ENCODE results near the gene LRP1B. TPM values are rescaled to one million over a fixed set of nuclear protein-coding genes. Genes with fewer than 3 reads are reported as not detected.

LRP1B gene
- total RNA-seq, 2 donors from 2014 or later = 0.79 to 1.8 TPM

DNA sequence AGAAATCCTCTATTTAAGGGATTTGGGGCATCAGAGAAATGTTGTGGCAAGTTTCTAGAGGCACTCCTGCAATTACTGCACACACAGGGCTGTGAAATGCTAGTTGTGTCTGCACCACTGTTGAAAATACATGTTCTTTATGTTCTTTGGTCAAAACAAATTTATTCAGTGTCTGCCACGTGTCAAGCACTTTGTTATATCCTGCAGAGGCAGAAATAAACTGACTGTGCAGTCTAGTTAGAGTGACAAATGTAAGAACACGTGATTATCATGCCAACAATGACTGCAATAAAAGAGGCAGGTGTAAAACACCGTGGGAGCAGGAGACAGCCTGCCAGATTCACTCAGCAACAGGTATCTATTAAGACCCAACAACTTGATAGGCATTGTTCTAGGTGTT is 423.3 kb downstream of the LRP1B start:
- Histone ChIP-seq H3K9me3 (ENCODE audit: control insufficient read depth, low read length) (no peaks in the 10 kb centered on the region), H3K27me3 (ENCODE audit: control insufficient read depth, insufficient read depth, low read length, poor library complexity, severe bottlenecking) (no peaks in the 10 kb centered on the region), H3K27ac (ENCODE audit: low read depth, low read length) (no peak overlapping the region), H3K4me1 (ENCODE audit: control insufficient read depth, insufficient read depth, low read length) (no peaks in the 10 kb centered on the region), H3K36me3 (ENCODE audit: control insufficient read depth, insufficient read depth, low read length) (no peaks in the 10 kb centered on the region), H3K9ac (ENCODE audit: extremely low read depth, low read length, poor library complexity, severe bottlenecking) (no peak overlapping the region), H3K4me3 (ENCODE audit: low read length) (no peak overlapping the region)
- no peak for TF ChIP-seq CTCF (conservative IDR thresholded peaks at IDR 0.05)
- no peak overlapping the region for H3K4me3 Mint-ChIP-seq
- 86 to 95% methylated on average over 2 to 3 of the region's 3 CpGs for WGBS, 2 experiments (ENCODE audit: insufficient coverage in 1 of 2, insufficient read length in 1 of 2)
- H3K4me1 Mint-ChIP-seq = peaks cover 13% of the 10 kb centered on the region
- no peaks in the 10 kb centered on the region for H3K36me3 Mint-ChIP-seq (ENCODE audit: low read depth)
- DNase-seq = no peak
- no peak overlapping the region for H3K27ac Mint-ChIP-seq
- no peaks in the 10 kb centered on the region for H3K27me3 Mint-ChIP-seq (ENCODE audit: insufficient read depth)
- no peaks in the 10 kb centered on the region for H3K9me3 Mint-ChIP-seq

- Histone ChIP-seq H3K27me3 (ENCODE audit: control insufficient read depth, insufficient read depth, low read length, poor library complexity, severe bottlenecking) (no peaks in the 10 kb centered on the region), H3K9me3 (ENCODE audit: control insufficient read depth, low read length) (no peaks in the 10 kb centered on the region), H3K36me3 (ENCODE audit: control insufficient read depth, insufficient read depth, low read length) (no peaks in the 10 kb centered on the region), H3K27ac (ENCODE audit: low read depth, low read length) (no peak overlapping the region), H3K4me1 (ENCODE audit: control insufficient read depth, insufficient read depth, low read length) (no peaks in the 10 kb centered on the region), H3K9ac (ENCODE audit: extremely low read depth, low read length, poor library complexity, severe bottlenecking) (no peak overlapping the region), H3K4me3 (ENCODE audit: low read length) (no peak overlapping the region)
- H3K27ac Mint-ChIP-seq = no peak overlapping the region
- H3K27me3 Mint-ChIP-seq (ENCODE audit: insufficient read depth) = no peaks in the 10 kb centered on the region
- H3K9me3 Mint-ChIP-seq = no peaks in the 10 kb centered on the region
- no peak for TF ChIP-seq CTCF (conservative IDR thresholded peaks at IDR 0.05)
- no peaks in the 10 kb centered on the region for H3K36me3 Mint-ChIP-seq (ENCODE audit: low read depth)
- peaks cover 15% of the 10 kb centered on the region for H3K4me1 Mint-ChIP-seq
- WGBS, 2 experiments (ENCODE audit: insufficient coverage in 1 of 2, insufficient read length in 1 of 2) = 95 to 100% methylated on average over 1 to 2 of the region's 2 CpGs
- no peak overlapping the region for H3K4me3 Mint-ChIP-seq
- DNase-seq = no peak
These were observed 426.3 kb downstream of the LRP1B start for GRCh38 chr2:141704541-141704940.

- no peaks in the 10 kb centered on the region for H3K9me3 ChIP-seq (ENCODE audit: control insufficient read depth, low read length)
- H3K27me3 ChIP-seq (ENCODE audit: control insufficient read depth, insufficient read depth, low read length, poor library complexity, severe bottlenecking) = no peaks in the 10 kb centered on the region
- no peak for DNase-seq
- H3K27me3 Mint-ChIP-seq (ENCODE audit: insufficient read depth) = no peaks in the 10 kb centered on the region
- no peaks in the 10 kb centered on the region for H3K36me3 Mint-ChIP-seq (ENCODE audit: low read depth)
- no peak for TF ChIP-seq CTCF (conservative IDR thresholded peaks at IDR 0.05)
- peaks cover 15% of the 10 kb centered on the region for H3K4me1 Mint-ChIP-seq
- no peaks in the 10 kb centered on the region for H3K4me1 ChIP-seq (ENCODE audit: control insufficient read depth, insufficient read depth, low read length)
- no peak overlapping the region for H3K9ac ChIP-seq (ENCODE audit: extremely low read depth, low read length, poor library complexity, severe bottlenecking)
- WGBS, 2 experiments (ENCODE audit: insufficient coverage in 1 of 2, insufficient read length in 1 of 2) = 72 to 100% methylated on average over 2 to 3 of the region's 3 CpGs
- no peaks in the 10 kb centered on the region for H3K36me3 ChIP-seq (ENCODE audit: control insufficient read depth, insufficient read depth, low read length)
- H3K27ac ChIP-seq (ENCODE audit: low read depth, low read length) = no peak overlapping the region
- H3K27ac Mint-ChIP-seq = no peak overlapping the region
- H3K4me3 Mint-ChIP-seq = no peak overlapping the region
- no peaks in the 10 kb centered on the region for H3K9me3 Mint-ChIP-seq
- no peak overlapping the region for H3K4me3 ChIP-seq (ENCODE audit: low read length)
These were observed 427.3 kb downstream of the LRP1B start for GRCh38 chr2:141703501-141703900.
